ENCODE measurements around the gene DEUP1. TPM values are rescaled to one million over a fixed set of nuclear protein-coding genes. Genes with fewer than 3 reads are reported as not detected.

DEUP1 gene
- total RNA-seq, 4 donors from 2014 or later, result not detected

DNA sequence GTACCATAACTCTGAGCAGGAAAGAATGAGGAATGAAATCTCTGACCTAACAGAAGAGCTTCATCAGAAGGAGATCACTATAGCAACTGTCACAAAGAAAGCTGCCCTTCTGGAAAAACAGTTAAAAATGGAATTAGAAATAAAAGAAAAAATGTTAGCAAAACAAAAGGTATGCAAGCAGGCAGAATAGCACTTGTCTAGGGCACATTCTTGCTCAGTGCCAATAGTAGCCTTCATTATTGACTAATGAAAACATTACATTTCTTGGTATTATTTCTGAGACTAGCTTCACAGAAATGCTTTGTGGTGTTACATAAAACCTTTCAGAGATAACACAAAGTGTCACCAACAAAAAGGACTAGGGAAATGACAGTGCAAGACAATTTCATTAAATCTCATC lies 63.9 kb downstream of the DEUP1 start:
- ATAC-seq (no peak), DNase-seq (no peak)
- in situ Hi-C loops (cut with MboI; ENCODE audit: low sequenced_read_pairs in 4 of 4) (no loop called here), intact Hi-C loops (cut with DNase I; ENCODE audit: low total_unique reads) (no loop called here)
- no peak overlapping the region for H3K4me3 ChIP-seq
- no peaks in the 10 kb centered on the region for H3K36me3 ChIP-seq
- H3K4me1 ChIP-seq, result no peaks in the 10 kb centered on the region
- no peak overlapping the region for H3K27ac ChIP-seq
- no peak for TF ChIP-seq POLR2A (IDR thresholded peaks at IDR 0.05)
- TF ChIP-seq, protein P1, sequence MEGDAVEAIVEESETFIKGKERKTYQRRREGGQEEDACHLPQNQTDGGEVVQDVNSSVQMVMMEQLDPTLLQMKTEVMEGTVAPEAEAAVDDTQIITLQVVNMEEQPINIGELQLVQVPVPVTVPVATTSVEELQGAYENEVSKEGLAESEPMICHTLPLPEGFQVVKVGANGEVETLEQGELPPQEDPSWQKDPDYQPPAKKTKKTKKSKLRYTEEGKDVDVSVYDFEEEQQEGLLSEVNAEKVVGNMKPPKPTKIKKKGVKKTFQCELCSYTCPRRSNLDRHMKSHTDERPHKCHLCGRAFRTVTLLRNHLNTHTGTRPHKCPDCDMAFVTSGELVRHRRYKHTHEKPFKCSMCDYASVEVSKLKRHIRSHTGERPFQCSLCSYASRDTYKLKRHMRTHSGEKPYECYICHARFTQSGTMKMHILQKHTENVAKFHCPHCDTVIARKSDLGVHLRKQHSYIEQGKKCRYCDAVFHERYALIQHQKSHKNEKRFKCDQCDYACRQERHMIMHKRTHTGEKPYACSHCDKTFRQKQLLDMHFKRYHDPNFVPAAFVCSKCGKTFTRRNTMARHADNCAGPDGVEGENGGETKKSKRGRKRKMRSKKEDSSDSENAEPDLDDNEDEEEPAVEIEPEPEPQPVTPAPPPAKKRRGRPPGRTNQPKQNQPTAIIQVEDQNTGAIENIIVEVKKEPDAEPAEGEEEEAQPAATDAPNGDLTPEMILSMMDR (IDR thresholded peaks at IDR 0.05 in 4 of 5, conservative IDR thresholded peaks at IDR 0.05 in 1 of 5), result no peak
- no peaks in the 10 kb centered on the region for H3K9me3 ChIP-seq
- no peaks in the 10 kb centered on the region for H3K27me3 ChIP-seq

DNA sequence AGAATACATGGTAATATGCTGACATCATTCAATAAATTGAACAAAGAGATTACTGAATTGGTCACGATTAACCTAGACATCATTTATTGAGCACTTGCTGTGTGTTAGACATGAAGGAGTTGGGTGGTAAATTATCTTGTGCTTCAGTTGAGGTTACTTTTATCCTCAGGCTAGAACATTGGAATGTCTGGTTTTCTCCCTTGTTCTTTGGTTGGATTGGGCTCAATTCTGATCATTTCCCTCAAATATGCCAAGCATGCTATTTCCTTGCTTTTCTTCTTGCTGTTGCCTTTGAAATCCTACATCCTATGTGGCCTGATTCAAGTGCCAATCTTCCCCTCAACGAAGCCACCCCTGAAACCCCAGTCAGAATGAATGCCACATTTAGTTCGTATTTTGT lies 65.8 kb downstream of the DEUP1 start:
- intact Hi-C loops (cut with DNase I; ENCODE audit: low total_unique reads), result no loop called here
- ATAC-seq, result no peak

DNA sequence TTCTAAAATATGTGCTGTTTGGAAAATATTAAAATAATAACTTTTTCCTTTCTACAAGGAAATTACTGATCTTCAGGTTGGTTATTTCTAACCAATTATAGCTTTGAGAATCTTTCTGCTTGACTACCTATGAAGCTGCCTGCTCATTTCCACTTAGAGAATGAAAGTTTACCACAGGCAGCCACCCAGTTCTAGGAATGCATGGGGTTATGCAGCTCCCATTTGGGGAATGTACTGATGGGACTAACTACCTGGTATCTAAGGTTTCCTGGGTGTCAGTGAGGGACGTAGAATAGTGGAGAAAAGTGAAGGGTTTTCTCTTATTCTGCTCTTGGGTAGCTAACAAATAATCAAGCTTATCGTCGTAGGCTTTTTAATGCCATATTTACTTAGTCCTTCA lies 73.4 kb downstream of the DEUP1 start:
- in situ Hi-C loops (cut with MboI; ENCODE audit: low sequenced_read_pairs in 4 of 4), result no loop called here
- Histone ChIP-seq H3K4me3 (no peak overlapping the region), H3K9me3 (no peaks in the 10 kb centered on the region), H3K27me3 (no peaks in the 10 kb centered on the region), H3K27ac (no peak overlapping the region), H3K36me3 (no peaks in the 10 kb centered on the region), H3K4me1 (no peaks in the 10 kb centered on the region)
- DNase-seq, result no peak
- no peak for TF ChIP-seq POLR2A (IDR thresholded peaks at IDR 0.05)
- TF ChIP-seq, protein P1 (IDR thresholded peaks at IDR 0.05 in 4 of 5, conservative IDR thresholded peaks at IDR 0.05 in 1 of 5), result no peak
- intact Hi-C loops (cut with DNase I; ENCODE audit: low total_unique reads), result loop anchor here (10.0 kb wide), 1 partner anchor 141 kb away; the partner anchor contains the start of gene SMCO4
- no peak for ATAC-seq

More for the DNA sequence above, 65.8 kb downstream of the DEUP1 start:
- TF ChIP-seq POLR2A (IDR thresholded peaks at IDR 0.05), result no peak
- TF ChIP-seq, protein P1 (IDR thresholded peaks at IDR 0.05 in 4 of 5, conservative IDR thresholded peaks at IDR 0.05 in 1 of 5), result no peak
- no peaks in the 10 kb centered on the region for H3K27me3 ChIP-seq
- no peaks in the 10 kb centered on the region for H3K4me1 ChIP-seq
- no peak overlapping the region for H3K4me3 ChIP-seq
- in situ Hi-C loops (cut with MboI; ENCODE audit: low sequenced_read_pairs in 4 of 4), result no loop called here
- DNase-seq, result no peak
- no peak overlapping the region for H3K27ac ChIP-seq
- no peaks in the 10 kb centered on the region for H3K9me3 ChIP-seq
- H3K36me3 ChIP-seq, result no peaks in the 10 kb centered on the region

DNA sequence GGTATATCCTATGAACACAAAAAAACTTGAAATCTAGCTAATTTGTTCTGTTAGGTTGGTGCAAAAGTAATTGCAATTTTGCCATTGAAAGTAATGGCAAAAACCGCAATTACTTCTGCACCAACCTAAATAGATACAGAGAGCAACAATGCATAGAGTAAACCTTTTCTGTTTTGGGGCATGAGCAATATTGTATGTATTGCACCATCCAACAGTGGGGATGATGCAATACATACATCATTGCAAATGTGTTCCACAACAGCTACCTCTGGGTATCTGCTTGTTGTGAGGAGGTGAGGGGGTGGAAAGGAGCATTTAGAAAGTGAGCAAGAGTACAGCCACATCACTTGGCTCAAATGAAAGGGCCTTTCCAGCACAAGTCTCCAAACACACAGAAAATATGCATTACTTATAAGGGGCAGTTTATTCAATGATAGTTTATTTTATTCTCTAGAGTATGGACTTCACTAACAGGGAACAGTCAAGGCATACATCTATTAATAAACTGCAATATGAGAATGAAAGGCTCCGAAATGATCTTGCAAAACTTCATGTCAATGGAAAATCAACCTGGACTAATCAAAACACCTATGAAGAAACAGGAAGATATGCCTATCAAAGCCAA lies 77.3 kb downstream of the DEUP1 start:
- Histone ChIP-seq H3K4me1 (no peaks in the 10 kb centered on the region), H3K9me3 (no peaks in the 10 kb centered on the region)

More for the DNA sequence above, 77.3 kb downstream of the DEUP1 start:
- Histone ChIP-seq H3K27ac (no peak overlapping the region), H3K36me3 (no peaks in the 10 kb centered on the region), H3K27me3 (no peaks in the 10 kb centered on the region), H3K4me3 (no peak overlapping the region)
- no peak for TF ChIP-seq POLR2A (IDR thresholded peaks at IDR 0.05)
- TF ChIP-seq, protein P1 (IDR thresholded peaks at IDR 0.05 in 4 of 5, conservative IDR thresholded peaks at IDR 0.05 in 1 of 5), result no peak
- no peak for ATAC-seq
- intact Hi-C loops (cut with DNase I; ENCODE audit: low total_unique reads) (loop anchor here (10.0 kb wide), 1 partner anchor 137 kb away; the partner anchor contains the start of gene SMCO4), in situ Hi-C loops (cut with MboI; ENCODE audit: low sequenced_read_pairs in 4 of 4) (no loop called here)
- DNase-seq, result no peak
